Esophagus muscularis mucosa (tissue), 3 donors: ENCODE measurements around the gene TM7SF2.

Experiments
- EP300 ChIP-seq: sonication (generic); formaldehyde crosslinking; IDR thresholded peaks from one replicate; pipeline ENCODE4 v1.6.1; 2017; ENCODE audit warnings: antibody characterized with exemption
- TF ChIP-seq, protein P1 (sequence below), 3 experiments: fragments of 200-600 bp in 2 of 3; fragments of 450-650 bp in 1 of 3; sonication (generic) in 2 of 3; IDR thresholded peaks; one replicate each; pipeline ENCODE4 v1.5.1; 2017 to 2019; ENCODE audit warnings: antibody characterized with exemption in 3 of 3, mild to moderate bottlenecking in 2 of 3, moderate library complexity in 1 of 3

DNA sequence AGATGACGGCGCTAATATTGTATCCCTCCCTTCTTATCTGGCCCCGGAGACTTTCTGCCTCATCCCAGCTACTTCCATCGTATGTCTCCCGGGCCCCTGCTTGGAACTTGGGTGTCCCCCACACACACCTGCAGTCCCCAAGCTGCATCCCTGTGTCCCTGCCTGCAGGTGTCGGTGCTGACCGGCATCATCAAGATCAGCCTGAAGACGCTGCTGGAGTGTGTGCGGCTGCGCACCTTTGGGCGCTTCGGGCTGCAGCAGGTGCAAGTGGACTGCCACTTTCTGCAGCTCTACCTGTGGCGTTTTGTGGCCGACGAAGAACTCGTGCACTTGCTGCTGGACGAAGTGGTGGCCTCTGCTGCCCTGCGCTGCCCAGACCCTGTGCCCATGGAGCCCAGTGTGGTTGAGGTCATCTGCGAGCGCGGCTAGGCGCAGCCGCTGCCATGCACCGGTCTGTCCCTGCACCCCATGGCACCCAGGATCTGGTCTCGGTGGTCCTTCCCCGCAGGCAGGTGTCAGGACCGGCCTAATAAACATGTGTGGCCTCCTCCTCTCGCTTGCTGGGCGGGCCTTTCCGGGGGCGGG is 421 bp upstream of the TM7SF2 start:
- TF ChIP-seq, protein P1, sequence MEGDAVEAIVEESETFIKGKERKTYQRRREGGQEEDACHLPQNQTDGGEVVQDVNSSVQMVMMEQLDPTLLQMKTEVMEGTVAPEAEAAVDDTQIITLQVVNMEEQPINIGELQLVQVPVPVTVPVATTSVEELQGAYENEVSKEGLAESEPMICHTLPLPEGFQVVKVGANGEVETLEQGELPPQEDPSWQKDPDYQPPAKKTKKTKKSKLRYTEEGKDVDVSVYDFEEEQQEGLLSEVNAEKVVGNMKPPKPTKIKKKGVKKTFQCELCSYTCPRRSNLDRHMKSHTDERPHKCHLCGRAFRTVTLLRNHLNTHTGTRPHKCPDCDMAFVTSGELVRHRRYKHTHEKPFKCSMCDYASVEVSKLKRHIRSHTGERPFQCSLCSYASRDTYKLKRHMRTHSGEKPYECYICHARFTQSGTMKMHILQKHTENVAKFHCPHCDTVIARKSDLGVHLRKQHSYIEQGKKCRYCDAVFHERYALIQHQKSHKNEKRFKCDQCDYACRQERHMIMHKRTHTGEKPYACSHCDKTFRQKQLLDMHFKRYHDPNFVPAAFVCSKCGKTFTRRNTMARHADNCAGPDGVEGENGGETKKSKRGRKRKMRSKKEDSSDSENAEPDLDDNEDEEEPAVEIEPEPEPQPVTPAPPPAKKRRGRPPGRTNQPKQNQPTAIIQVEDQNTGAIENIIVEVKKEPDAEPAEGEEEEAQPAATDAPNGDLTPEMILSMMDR (IDR thresholded peaks at IDR 0.05) = no peak
- no peak for TF ChIP-seq EP300
